GM13976 (cell line): Measurements from ENCODE around the gene CENPU.

Source experiments
- DNase-seq: peaks from one replicate; pipeline ENCODE4 v3.0.0; 2012; ENCODE audit warnings: low spot score
- in situ Hi-C: fragments of 300-500 bp; cut with MboI; formaldehyde crosslinking; loops from one replicate; pipeline ENCODE4 v1.12.0; 2022; ENCODE audit warnings: low sequenced_read_pairs, mixed read lengths, inconsistent platforms; ENCODE audit not compliant: unreplicated experiment
- TF ChIP-seq, protein P1 (sequence below): IDR thresholded peaks from 2 replicates; pipeline ENCODE4 v1.5.1; 2012; ENCODE audit warnings: borderline replicate concordance, mild to moderate bottlenecking; ENCODE audit not compliant: insufficient read depth; ENCODE audit errors: extremely low read depth, missing control alignments, control extremely low read depth

Gene CENPU

DNA sequence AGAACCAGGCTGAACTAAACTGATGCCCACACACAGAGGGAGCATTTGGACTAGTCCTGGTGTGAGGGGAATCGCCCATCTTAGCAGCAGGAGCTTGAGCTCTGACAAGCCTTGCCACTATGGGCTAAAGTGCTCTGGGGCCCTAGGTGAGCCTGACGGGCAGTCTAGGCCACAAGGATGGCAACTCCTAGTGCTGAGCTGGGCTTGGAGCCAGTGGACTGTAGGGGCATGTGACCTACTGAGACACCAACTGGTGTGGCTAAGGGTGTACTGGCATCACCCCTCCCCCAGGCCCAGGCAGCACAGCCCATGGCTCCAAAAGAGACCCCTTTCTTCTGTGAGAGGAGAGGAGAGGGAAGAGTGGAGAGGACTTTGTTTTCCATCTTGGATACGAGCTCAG, 14.5 kb downstream of the CENPU start:
- TF ChIP-seq, protein P1, sequence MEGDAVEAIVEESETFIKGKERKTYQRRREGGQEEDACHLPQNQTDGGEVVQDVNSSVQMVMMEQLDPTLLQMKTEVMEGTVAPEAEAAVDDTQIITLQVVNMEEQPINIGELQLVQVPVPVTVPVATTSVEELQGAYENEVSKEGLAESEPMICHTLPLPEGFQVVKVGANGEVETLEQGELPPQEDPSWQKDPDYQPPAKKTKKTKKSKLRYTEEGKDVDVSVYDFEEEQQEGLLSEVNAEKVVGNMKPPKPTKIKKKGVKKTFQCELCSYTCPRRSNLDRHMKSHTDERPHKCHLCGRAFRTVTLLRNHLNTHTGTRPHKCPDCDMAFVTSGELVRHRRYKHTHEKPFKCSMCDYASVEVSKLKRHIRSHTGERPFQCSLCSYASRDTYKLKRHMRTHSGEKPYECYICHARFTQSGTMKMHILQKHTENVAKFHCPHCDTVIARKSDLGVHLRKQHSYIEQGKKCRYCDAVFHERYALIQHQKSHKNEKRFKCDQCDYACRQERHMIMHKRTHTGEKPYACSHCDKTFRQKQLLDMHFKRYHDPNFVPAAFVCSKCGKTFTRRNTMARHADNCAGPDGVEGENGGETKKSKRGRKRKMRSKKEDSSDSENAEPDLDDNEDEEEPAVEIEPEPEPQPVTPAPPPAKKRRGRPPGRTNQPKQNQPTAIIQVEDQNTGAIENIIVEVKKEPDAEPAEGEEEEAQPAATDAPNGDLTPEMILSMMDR: no peak
- DNase-seq: no peak
- in situ Hi-C loops: no loop called here

DNA sequence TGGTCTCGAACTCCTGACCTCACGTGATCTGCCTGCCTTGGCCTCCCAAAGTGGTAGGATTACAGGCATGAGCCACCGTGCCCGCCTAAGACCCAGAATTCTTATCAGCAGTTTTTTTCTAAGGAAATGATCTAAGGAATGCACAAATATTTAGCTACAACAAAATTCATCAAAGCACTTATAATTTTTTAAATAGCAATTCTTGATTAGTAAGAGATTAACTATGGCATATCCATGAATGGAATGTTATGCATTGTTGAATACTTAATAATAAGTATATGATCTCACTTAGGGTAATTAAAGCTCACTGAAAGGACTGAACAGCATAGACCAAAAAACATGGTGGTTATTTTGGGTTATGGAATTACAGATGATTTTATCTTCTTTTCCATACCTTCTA, 18.4 kb downstream of the CENPU start:
- in situ Hi-C loops: no loop called here
- DNase-seq: no peak
- TF ChIP-seq, protein P1: no peak

DNA sequence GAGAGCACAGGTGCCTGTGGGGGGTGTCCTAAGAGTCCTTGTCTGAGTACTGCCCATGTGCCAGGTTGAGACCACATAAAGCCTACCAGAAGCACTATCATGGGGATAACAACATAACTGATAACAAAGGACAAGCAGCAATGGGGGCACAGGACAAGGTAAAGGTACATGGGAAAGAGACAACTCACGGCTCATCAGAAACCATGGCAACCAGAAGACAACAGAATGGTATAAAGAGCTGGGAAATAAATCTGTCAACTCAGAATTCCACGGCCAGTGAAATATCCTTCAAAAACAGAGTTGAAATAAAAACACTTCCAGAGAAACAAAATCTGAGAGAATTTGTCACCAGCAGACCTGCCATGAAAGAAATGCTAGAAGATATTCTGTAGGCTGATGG, 20.0 kb downstream of the CENPU start:
- in situ Hi-C loops: no loop called here
- DNase-seq: no peak
- TF ChIP-seq, protein P1: no peak

DNA sequence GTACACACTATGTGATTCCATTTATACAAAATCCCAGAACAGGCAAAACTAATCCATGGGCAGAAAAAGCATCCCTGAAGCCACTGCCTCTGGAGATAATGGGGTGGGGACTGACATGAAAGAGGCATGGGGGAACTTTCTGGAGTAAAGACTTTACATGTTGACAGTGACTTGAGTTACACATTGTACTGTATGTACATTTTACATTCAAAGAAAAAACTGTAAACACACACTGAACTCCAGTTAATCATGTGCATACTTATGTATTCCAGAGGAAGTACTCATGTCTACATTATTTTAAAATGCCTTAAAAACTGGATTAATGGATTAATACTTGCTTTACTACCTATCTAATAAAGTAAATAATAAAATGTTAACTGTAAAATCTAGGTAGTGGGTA, 21.6 kb downstream of the CENPU start:
- no peak for DNase-seq
- in situ Hi-C loops: no loop called here
- TF ChIP-seq, protein P1: no peak

DNA sequence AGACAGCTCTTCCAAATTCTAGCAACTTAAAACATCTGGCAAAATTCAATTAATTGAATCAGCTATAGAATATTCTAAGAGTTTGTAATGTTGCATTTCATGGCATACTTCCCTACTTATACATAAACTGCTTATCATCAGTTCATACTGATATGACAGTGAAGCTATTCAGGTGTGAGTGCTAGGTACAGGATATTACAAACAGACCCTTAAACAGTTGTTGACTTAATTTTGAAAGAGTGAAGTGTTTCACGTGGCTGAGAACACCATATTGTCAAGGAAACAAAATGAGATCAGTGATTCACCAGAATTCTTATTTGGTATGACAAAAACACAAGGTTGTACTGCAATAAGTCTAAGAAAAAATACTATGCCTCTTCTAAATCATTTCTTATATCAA, 27.4 kb downstream of the CENPU start:
- DNase-seq: no peak
- in situ Hi-C loops: no loop called here
- TF ChIP-seq, protein P1: no peak

DNA sequence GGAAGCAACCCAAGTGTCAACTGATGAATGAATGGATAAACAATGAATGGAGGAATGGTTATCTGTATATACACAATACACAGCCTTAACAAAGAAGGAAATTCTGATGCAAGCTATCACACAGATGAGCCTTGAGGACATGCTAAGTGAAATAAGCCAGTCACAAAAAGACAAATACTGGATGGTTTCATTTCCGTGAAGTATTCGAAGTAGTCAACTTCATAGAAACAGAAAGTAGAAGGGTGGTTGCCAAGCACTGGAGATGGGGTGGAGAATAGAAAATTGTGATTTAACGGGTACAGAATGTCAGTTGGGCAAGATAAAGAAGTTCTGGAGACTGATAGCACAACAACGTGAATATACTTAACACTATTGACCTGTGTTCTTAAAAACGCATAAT, 28.2 kb downstream of the CENPU start:
- DNase-seq: no peak
- in situ Hi-C loops: no loop called here
- TF ChIP-seq, protein P1: no peak

DNA sequence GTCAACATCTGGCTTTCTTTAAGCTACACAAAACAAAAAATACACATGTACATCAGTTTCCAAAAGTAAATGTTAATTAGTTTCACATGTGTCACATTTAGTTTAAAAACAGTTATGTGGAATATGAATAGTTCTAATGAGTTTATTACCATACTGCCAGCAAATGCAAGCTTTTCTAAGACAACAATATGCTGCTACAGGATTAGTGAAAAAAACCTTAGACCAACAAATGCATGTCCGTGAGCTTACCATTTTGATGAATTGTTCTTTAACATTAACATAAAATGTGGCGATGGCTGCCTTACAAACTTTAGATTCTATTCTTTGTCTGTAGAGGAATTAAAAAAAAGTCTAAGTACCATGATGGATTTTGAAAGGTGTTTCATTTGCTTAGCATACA, 31.8 kb downstream of the CENPU start:
- in situ Hi-C loops: no loop called here
- TF ChIP-seq, protein P1: no peak
- no peak for DNase-seq
